HEK293 (cell line): Measurements from ENCODE around the gene TANGO2.

ENCODE experiments used
- EGR2 ChIP-seq: fragments of 450-650 bp; formaldehyde crosslinking; IDR thresholded peaks from 2 replicates; pipeline ENCODE4 v1.5.1; 2016; ENCODE audit warnings: low read depth, missing biosample characterization, missing genetic modification characterization
- GLIS2 ChIP-seq: fragments of 450-650 bp; formaldehyde crosslinking; IDR thresholded peaks from 2 replicates; pipeline ENCODE4 v1.5.1; 2016; ENCODE audit warnings: missing biosample characterization, missing genetic modification characterization
- INSM2 ChIP-seq: fragments of 450-650 bp; formaldehyde crosslinking; IDR thresholded peaks from 2 replicates; pipeline ENCODE4 v1.5.1; 2016; ENCODE audit warnings: missing biosample characterization, missing genetic modification characterization
- KLF7 ChIP-seq: fragments of 450-650 bp; formaldehyde crosslinking; IDR thresholded peaks from 2 replicates; pipeline ENCODE4 v1.5.1; 2016; ENCODE audit warnings: missing biosample characterization, missing genetic modification characterization, borderline replicate concordance
- MZF1 ChIP-seq: fragments of 450-650 bp; formaldehyde crosslinking; IDR thresholded peaks from 2 replicates; pipeline ENCODE4 v1.5.1; 2017; ENCODE audit warnings: missing biosample characterization, missing genetic modification characterization, borderline replicate concordance
- REPIN1 ChIP-seq: fragments of 450-650 bp; formaldehyde crosslinking; IDR thresholded peaks from 2 replicates; pipeline ENCODE4 v1.5.1; 2017; ENCODE audit warnings: missing biosample characterization, missing genetic modification characterization, low read depth
- ZNF202 ChIP-seq: fragments of 450-650 bp; formaldehyde crosslinking; IDR thresholded peaks from 2 replicates; pipeline ENCODE4 v1.5.1; 2016; ENCODE audit warnings: missing biosample characterization, missing genetic modification characterization, borderline replicate concordance
- ZNF311 ChIP-seq: fragments of 450-650 bp; formaldehyde crosslinking; IDR thresholded peaks from 2 replicates; pipeline ENCODE4 v1.5.1; 2017; ENCODE audit warnings: missing biosample characterization, missing genetic modification characterization, borderline replicate concordance
- ZNF549 ChIP-seq: fragments of 450-650 bp; IDR thresholded peaks from 2 replicates; pipeline ENCODE4 v1.5.1; 2018; ENCODE audit warnings: missing biosample characterization, missing genetic modification characterization, mild to moderate bottlenecking, inconsistent platforms, moderate library complexity
- ZNF658 ChIP-seq: fragments of 450-650 bp; formaldehyde crosslinking; IDR thresholded peaks from 2 replicates; pipeline ENCODE4; 2016; ENCODE audit warnings: missing biosample characterization, missing genetic modification characterization
- TF ChIP-seq, protein P1 (sequence below): fragments of 450-650 bp; formaldehyde crosslinking; IDR thresholded peaks from 2 replicates; pipeline ENCODE4 v1.5.1; 2016; ENCODE audit warnings: missing biosample characterization, missing genetic modification characterization, borderline replicate concordance
- TF ChIP-seq, protein P2 (sequence below): fragments of 450-650 bp; formaldehyde crosslinking; conservative IDR thresholded peaks from 2 replicates; pipeline ENCODE4 v1.5.1; 2016; ENCODE audit warnings: low read depth, missing biosample characterization, missing genetic modification characterization
- TF ChIP-seq, protein P3 (sequence below): fragments of 450-650 bp; formaldehyde crosslinking; IDR thresholded peaks from 2 replicates; pipeline ENCODE4 v1.5.1; 2016; ENCODE audit warnings: missing biosample characterization, missing genetic modification characterization, low read depth
- TF ChIP-seq, protein P4 (sequence below): fragments of 450-650 bp; formaldehyde crosslinking; IDR thresholded peaks from 2 replicates; pipeline ENCODE4; 2016; ENCODE audit warnings: missing biosample characterization, missing genetic modification characterization

Gene TANGO2

DNA sequence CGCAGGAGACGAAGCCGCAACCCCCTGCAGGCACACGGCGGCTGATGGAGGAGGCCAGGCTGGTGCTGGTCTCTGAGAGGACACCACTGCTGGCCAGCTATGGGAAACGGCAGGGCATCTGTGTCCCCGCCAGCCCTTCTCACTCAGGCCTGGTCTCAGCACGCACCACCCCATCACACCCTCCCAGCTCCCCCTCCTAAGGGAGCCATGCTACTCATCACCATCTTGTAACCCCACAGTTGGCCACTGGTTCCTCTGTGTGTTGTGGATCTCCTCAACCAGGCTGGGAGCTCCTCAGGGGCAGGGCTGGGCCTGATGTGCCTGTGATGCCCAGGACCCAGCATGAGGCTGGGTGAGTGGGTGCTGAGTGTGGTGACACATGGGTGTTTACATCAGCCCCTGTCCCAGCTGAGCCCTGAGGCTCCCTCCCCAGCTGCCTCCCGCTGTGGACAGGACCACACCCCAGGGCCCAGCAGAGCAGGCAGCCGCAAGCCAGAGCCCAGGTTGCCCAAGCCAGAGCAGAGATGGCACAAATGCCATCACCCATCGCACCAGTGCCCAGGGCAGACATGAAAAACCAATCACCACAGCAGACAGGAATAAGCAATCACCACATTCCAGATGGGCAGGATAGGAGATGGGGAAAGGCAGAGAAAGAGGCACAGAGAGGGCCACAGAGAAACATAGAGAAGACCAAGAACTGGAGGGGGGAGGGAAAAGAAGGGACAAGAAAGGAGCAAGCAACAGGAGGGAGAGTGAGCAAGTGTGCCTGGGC, 12.5 kb upstream of the TANGO2 start (continued):
- TF ChIP-seq INSM2 (tag by site-specific recombination) (no peak), MZF1 (tag by site-specific recombination) (no peak), REPIN1 (no peak), ZNF311 (tag by site-specific recombination) (no peak), GLIS2 (tag by site-specific recombination) (no peak), EGR2 (tag by site-specific recombination) (peak; percentile 38; the same call in 1 of the 2 replicates), ZNF202 (tag by site-specific recombination) (no peak), ZNF658 (tag by site-specific recombination) (no peak), KLF7 (tag by site-specific recombination) (no peak), ZNF549 (no peak)
- TF ChIP-seq, protein P1, sequence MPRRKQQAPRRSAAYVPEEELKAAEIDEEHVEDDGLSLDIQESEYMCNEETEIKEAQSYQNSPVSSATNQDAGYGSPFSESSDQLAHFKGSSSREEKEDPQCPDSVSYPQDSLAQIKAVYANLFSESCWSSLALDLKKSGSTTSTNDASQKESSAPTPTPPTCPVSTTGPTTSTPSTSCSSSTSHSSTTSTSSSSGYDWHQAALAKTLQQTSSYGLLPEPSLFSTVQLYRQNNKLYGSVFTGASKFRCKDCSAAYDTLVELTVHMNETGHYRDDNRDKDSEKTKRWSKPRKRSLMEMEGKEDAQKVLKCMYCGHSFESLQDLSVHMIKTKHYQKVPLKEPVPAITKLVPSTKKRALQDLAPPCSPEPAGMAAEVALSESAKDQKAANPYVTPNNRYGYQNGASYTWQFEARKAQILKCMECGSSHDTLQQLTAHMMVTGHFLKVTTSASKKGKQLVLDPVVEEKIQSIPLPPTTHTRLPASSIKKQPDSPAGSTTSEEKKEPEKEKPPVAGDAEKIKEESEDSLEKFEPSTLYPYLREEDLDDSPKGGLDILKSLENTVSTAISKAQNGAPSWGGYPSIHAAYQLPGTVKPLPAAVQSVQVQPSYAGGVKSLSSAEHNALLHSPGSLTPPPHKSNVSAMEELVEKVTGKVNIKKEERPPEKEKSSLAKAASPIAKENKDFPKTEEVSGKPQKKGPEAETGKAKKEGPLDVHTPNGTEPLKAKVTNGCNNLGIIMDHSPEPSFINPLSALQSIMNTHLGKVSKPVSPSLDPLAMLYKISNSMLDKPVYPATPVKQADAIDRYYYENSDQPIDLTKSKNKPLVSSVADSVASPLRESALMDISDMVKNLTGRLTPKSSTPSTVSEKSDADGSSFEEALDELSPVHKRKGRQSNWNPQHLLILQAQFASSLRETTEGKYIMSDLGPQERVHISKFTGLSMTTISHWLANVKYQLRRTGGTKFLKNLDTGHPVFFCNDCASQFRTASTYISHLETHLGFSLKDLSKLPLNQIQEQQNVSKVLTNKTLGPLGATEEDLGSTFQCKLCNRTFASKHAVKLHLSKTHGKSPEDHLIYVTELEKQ (tag by site-specific recombination): no peak
- TF ChIP-seq, protein P2, sequence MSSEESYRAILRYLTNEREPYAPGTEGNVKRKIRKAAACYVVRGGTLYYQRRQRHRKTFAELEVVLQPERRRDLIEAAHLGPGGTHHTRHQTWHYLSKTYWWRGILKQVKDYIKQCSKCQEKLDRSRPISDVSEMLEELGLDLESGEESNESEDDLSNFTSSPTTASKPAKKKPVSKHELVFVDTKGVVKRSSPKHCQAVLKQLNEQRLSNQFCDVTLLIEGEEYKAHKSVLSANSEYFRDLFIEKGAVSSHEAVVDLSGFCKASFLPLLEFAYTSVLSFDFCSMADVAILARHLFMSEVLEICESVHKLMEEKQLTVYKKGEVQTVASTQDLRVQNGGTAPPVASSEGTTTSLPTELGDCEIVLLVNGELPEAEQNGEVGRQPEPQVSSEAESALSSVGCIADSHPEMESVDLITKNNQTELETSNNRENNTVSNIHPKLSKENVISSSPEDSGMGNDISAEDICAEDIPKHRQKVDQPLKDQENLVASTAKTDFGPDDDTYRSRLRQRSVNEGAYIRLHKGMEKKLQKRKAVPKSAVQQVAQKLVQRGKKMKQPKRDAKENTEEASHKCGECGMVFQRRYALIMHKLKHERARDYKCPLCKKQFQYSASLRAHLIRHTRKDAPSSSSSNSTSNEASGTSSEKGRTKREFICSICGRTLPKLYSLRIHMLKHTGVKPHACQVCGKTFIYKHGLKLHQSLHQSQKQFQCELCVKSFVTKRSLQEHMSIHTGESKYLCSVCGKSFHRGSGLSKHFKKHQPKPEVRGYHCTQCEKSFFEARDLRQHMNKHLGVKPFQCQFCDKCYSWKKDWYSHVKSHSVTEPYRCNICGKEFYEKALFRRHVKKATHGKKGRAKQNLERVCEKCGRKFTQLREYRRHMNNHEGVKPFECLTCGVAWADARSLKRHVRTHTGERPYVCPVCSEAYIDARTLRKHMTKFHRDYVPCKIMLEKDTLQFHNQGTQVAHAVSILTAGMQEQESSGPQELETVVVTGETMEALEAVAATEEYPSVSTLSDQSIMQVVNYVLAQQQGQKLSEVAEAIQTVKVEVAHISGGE (tag by site-specific recombination): no peak
- TF ChIP-seq, protein P3, sequence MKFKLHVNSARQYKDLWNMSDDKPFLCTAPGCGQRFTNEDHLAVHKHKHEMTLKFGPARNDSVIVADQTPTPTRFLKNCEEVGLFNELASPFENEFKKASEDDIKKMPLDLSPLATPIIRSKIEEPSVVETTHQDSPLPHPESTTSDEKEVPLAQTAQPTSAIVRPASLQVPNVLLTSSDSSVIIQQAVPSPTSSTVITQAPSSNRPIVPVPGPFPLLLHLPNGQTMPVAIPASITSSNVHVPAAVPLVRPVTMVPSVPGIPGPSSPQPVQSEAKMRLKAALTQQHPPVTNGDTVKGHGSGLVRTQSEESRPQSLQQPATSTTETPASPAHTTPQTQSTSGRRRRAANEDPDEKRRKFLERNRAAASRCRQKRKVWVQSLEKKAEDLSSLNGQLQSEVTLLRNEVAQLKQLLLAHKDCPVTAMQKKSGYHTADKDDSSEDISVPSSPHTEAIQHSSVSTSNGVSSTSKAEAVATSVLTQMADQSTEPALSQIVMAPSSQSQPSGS (tag by site-specific recombination): no peak
- TF ChIP-seq, protein P4, sequence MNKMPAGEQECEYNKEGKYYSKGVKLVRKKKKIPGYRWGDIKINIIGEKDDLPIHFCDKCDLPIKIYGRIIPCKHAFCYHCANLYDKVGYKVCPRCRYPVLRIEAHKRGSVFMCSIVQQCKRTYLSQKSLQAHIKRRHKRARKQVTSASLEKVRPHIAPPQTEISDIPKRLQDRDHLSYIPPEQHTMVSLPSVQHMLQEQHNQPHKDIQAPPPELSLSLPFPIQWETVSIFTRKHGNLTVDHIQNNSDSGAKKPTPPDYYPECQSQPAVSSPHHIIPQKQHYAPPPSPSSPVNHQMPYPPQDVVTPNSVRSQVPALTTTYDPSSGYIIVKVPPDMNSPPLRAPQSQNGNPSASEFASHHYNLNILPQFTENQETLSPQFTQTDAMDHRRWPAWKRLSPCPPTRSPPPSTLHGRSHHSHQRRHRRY: no peak
